ENCODE measurements around the gene CHGA.

Gene CHGA

DNA sequence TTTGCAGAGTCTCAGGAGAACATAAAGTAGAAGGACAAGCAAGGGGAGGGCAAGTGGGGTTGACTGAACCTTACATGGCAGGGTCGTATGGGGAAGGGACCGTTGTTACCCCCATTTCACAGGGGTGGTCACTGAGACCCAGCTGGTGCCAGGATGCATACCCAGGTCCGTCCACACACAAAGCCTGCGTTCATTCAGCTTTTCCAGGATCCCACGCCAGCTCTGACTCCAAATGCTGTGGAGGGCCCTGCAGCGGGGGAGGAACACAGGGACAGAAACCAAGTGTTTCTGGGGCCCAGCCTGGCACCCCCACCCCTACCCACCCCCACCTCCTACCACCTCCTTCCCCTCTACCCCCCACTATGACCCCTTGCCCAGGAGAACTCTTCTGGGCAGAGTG is 16.5 kb upstream of the CHGA start:
- DNase-seq = no peak

DNA sequence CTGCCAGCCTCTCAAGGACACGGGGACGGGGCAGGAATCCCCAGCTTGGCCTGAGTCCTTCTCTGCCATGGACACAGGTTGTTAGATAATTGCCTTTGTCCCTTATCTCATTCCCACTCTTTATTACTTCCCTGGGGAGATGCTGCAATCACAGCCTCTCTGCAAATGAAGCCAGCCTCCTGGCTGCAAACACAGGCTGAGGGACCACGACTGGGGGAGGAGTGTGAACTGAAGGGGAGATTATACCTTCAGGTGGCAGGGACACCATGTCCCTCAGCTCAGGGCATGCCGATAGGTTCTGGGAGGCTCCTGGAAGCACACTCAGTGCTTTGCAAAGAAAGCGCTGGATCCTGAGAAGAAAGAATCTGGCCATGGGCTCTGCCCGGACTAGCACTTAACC is 16.1 kb upstream of the CHGA start:
- DNase-seq = no peak

DNA sequence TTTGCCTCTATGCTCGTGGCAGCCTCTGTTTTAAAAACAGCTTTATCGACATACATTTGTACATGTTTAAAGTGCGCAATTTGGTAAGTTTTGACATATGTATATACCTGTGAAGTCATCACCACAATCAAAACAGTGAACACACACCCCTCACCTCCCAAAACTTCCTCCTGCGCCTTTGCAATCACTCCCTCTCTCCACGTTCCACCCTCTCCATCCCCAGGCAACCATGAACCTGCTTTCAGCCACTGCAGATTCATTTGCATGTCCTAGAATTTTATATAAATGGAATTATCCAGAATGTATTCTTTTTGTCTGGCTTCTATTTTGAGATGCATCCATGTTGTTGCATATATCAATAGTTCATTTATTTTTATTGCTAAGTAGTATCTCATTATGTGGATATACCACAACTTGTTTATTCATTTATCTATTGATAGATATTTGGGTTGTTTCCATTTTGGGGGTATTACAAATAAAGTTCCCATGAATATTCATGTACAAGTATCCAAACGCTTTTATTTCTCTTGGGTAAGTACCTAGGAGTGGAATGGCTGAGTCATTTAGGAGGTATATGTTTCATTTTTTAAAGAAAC is 15.5 kb upstream of the CHGA start:
- no peak for DNase-seq

DNA sequence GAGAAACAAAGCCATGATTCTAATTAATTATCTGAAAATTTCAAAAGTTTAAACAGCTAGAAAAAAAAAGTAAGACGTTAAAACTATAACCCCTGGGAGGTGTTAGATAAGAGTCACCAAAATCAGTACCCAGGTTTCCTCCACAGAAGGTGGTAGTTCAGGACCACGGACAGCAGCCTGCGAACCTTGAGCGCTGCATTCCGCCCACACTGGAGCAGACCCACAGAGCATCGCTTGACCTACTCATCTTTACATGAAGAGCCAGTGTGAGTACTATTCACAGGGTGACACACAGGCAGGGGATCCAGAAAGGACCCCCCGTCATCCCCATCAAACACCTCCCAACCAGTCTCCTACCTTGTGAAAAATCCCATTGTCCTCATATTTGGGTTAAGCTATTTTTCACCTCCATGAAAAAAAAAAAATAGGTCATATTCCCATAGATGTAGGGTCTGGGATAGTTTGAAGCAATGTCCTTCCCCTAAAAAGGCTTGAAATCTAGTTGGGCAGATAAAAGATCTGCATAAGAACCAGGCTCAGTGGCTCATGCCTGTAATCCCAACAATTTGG is 8.8 kb upstream of the CHGA start:
- DNase-seq = no peak

DNA sequence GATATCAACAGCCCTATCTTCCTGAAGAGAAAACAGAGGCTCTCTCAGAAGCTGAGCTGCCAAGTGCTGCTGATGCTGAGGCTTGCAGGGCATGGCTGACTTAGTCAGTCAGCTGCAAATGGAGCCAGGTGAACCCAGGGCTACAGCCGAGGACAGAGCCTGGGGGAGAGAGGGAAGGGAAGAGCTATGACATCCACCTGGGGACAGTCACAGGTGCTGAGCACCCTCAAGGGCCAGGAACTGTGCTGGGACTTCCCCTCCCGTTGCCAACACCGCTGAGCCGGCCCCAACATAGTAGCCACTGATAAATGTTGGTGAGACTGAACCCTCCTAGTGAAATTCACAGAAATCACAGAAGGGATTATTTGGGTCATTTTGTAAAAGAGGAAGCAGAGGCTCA is 6.7 kb upstream of the CHGA start:
- no peak for DNase-seq

DNA sequence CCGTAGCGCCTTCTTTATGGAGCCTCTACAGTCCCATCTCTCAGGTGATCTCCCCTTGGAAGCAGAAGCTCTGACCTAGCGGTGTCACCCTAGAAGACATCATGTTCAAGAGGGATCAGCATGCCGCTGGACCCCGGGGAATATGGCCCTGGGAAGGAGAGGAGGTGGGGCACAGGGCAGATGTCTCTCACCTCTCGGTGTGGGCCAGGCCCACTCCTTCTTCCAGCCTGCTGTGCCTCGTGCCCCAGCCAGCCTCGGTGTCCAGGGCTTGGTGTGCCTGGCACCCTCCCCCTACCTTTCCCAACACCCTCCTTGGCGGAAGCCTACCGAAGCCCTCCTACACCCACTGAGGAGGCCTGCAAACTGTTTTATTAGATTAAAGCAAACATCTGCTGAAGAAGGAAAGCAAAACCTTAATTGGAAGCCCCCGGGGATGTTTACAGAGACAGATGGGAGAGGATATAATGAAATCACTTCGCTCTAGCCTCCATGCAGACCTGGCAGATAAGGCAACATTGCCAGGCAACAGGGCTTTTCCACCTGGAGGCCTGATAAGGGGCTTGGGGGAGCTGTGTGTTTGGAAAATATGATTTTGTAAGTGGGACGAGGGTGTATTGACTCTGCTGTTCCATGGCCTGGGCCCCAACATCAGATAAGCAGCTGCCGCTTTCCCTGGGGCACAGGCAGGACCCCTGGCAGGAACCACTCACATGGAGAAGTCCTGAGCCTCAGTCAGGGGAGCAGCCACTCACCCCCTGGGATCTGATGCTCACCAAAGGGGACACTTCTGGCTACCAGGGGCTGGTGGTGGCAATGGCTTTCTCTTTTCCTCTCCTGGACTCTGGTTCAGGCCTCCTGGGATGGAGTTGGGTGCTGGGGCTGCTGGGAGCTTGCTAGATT is 5.7 kb upstream of the CHGA start:
- no peak for DNase-seq

DNA sequence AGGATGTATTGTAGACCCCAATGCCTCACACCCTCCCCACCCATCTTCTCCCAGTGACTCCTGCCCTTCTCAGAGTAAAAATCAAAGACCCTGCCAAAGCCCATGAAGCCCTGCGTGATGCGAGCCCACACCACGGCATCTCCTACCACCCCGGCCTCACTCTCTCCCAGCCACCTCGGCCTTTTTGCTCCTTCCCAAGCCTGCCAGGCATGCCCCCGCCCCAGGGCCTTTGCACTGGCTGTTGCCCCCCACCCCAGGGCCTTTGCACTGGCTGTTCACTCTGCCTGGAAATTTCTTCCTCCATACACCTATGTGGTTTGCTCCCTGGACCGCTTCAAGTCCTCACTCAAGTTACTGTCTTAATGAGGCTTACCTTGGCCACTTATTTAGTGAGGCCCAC is 5.0 kb upstream of the CHGA start:
- no peak for DNase-seq

DNA sequence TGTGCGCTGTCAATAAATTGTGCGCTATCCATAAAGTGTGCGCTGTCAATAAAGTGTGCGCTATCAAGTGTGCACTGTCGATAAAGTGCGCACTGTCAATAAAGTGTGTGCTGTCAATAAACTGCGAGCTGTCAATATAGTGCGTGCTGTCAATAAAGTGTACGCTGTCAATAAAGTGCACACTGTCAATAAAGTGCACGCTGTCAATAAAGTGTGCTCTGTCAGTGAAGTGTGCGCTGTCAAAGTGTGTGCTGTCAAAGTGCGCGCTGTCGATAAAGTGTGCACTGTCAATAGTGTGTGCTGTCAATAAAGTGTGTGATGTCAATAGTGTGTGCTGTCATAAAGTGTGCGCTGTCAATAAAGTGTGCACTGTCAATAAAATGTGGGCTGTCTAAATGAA is 2.9 kb upstream of the CHGA start:
- DNase-seq = no peak

DNA sequence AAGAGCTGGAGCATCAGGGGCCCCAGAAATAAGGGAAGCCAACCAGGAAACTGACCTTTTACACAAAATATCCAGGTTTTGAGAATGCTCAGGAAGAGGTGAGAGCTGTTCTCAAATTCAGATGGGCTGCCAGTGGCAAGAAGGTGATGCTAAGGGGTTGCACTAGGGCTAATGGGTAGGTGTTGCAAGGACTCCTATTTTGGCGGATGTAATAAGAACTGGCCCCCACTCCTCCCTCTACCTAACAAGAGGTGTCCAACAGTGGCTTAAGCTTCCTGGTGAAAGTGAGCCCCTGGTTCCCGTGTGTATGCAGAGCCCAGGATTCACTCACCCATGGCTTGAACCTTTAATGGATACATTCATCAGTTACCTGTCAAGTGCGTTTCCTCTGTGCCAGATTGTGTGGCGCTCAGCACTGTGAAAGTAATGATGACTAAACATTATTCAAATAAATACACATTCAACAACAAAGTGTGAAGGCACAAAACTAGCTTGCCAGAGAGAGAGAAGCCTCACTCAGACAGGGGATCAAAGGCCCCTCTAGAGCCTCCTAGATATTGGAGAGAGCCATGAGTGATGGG is 705 bp upstream of the CHGA start:
- DNase-seq = no peak

DNA sequence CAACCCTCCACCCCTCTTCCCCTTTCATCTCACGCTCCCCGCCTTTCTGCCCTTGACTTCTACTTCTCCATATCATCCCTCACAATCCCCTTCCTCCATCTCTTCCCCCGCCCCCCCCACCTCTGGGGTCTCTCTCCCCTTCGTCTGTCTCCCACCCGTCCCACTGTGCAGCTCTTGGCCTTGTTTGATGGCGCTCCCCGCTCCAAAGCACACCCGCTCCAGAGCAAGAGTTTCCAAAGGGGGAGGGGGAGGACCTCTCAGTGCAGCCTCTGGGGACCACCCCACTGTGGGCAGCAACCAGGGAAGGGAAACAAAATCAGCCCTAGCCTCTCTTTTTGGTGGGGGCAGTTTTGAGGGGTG is 774 bp downstream of the CHGA start:
- no peak for DNase-seq

DNA sequence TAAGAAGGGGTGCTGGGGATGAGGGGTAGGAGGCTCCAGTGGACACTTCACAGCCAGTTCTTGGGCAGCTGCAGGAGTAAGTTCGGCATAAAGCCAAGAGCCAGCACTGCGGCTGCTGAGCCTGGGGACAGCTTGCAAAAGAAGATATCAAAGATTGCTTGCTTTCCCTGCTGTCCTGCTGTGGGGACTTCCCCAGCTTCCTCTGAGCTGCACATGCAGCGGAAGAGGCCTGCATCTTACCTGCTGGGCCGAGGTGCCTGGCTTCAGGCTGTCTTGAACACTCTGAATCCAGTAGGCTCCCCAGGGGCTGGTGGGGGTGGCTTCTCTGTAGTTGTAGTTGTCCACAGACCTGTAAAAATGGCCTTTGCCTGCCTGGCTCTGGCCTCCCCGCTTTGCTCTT is 1.3 kb downstream of the CHGA start:
- DNase-seq = no peak

DNA sequence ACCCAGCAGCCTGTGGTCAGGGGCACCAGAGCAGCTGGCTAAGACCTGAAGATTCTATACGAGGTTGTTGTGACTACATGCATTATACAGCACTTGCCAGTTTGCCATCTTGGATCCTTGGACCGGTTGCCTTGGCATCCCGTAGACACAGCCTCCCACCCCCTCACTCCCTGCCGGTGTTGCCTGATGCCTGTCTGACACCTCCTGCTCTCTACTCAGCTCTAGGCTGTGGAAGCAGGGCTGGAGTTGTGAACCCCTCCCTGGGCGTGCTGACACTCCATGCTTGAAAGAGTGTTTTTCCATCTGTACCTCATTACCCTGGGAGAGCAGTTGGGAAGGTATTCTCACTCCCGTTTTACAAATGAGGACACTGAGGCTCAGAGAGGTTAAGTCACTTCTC is 2.5 kb downstream of the CHGA start:
- DNase-seq = no peak

DNA sequence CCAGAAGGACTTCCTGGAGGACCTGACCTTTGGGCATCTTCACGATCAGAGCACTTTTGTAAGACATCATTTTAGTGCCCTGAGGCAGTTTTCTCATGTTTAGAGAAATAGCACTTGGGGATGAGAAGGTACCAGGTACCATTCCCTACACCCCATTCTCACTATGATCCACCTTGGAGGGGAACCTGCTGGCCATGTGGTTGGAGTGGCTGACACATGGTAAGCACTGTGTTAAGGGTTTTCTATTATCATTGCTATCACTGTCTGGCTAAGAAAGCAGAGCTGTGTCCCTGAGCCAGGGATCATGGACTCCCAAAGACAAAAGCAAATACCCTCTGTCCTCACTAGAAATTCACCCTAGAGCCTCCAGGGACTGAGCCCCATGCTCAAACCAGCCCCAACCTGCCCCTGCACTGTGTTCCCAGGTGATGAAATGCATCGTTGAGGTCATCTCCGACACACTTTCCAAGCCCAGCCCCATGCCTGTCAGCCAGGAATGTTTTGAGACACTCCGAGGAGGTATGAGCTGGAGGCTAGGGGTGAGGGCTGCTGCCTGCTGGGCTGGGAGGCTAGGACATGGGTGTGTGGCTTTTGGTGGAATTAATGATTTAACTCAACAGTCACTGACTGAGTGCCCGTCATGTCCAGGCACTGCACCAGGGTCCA is 3.4 kb downstream of the CHGA start:
- DNase-seq = no peak

DNA sequence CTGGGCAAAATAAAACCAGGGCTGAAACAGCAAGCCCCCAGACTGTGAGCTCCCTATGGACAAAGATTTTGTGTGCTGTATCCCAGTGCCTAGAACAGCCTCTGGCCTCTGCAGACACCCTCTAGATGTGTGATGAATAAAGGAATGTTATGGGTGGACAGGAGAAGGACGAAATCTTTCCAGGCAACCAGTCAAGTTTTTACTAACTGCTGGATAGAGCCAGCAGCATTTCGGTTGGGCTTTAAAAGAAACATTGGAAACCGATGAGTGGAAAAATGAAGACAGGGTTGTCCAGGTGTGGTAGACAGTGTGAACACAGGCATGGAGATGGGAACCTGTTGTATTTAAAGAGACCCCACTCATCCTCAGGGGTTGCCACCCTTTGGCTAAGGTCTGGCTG is 4.0 kb downstream of the CHGA start:
- no peak for DNase-seq

DNA sequence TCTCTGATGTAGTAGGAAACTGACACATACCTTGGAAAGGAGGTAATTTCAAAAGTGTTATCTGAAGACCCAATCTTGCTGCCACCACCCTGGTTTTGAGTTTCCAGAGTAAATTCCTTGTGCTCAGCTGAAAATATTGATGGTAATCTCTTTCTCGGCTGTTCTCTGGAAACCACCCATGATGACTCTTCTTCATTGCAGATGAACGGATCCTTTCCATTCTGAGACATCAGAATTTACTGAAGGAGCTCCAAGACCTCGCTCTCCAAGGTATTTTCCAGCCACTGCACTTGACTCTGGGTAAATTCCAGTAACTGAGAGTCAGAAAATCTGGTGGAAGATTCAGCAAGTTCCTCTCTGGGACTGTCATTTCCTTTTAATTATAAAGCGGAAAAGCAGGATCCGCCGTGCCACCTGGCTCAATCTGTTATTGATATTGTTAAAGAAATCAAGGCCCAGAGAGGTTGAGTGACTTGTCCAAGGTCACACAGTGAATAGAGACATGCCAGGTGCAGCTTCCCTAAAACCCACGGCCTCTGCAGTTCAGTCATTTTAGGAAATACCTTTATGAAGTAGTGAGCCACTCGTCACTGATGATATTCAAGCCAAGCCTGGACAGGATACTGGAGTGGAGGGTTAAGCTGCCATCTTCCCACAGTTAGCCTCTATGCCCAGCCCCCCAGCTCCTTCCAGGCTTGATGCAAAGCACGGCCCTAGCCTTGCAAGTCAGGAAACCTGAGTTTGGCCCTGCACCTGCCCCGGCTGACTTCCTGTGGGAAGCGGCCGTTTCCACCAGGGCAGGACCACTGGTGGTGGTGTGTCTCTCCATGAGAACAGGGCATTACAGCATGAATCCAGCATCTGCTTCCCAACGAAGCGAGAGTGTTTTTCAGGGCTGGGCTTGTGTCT is 4.7 kb downstream of the CHGA start:
- no peak for DNase-seq

DNA sequence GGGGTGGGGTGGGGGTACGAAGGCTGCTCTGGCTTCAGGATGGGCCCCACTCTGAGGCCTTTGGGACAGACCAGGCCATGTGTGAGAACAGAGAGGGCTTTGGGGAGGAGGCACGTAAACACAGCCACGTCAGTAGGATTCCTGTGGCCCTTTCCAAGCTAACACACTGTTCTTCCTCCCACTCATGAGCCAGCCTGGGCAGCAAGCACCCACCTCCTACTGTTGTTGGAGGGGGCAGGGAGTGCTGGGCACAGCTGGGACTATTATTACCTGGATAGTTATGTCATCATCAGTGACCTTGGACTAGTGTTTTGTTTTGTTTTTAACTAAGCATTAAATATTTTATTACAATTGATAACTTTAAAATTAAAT is 5.3 kb downstream of the CHGA start:
- DNase-seq = no peak

DNA sequence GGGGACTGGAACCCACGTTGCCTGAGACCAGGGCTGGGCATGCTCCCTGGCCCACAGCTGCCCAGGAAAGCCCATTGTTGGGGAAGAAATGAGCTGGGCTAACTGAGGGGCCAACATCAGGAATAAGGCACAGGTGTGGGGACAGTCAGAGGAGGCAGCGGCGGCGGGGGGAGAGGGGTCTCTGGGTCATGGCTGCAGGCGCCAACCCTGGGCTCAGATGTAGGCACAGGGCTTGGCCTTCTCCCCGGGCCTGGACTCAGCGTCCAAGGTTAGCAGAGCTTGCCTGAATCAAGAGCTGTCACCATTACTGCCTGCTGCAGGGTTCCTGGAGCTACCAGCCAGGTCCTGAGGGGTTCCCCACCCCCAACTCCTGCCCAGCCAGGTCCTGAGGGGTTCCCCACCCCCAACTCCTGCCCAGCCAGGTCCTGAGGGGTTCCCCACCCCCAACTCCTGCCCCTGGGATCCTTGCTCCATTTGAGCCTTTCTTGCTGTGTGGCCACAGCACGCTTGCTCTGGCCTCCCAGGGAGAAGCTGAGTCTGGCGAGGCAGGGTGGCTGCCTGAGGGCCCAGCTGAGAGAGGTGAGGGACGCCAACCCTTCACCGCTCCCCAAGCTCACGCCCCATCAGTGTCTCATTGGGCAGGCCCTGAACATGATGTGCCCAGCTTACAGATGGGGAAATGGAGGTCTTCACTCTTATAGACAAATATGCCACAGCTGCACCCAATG is 6.2 kb downstream of the CHGA start:
- DNase-seq = no peak

DNA sequence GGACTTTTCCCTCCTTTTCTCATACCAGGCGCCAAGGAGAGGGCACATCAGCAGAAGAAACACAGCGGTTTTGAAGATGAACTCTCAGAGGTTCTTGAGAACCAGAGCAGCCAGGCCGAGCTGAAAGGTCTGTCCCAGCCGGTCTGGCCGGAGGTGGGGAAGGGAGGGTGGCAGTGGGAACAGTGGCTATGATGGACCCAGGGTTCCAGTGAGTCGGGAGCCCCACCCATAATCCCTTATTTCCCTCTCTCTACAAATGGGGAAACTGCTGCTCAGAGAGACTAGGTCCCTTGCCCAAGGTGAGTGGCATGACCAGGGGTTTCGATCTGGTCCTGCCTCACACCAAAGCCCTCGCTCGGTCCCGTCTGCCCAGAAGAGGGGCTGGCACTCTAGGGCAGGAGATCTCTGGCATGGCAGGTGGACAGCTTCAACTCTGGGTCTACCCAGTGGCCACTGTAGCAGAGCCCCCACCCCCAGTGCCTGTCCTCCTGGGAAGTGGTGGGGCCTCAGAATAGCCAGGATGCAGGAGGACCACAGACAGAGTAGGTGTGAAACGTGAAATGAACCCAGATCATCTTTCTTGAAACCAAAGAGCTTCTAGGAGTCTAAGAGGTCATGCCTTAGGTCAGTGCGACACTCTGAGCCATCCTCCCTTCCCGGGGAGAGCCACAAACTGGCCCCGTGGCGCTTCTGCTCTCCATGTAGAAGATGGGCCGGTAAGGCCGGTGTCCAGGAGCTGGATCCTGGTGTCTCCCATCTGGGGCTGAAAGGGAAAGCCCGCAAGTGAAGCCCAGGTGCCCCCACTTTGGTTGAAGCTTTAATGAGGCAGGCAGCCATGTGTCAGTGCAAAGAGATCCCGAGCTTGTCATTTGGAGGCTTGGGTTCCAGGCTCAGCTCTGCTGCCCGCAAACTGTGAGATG is 7.0 kb downstream of the CHGA start:
- no peak for DNase-seq

DNA sequence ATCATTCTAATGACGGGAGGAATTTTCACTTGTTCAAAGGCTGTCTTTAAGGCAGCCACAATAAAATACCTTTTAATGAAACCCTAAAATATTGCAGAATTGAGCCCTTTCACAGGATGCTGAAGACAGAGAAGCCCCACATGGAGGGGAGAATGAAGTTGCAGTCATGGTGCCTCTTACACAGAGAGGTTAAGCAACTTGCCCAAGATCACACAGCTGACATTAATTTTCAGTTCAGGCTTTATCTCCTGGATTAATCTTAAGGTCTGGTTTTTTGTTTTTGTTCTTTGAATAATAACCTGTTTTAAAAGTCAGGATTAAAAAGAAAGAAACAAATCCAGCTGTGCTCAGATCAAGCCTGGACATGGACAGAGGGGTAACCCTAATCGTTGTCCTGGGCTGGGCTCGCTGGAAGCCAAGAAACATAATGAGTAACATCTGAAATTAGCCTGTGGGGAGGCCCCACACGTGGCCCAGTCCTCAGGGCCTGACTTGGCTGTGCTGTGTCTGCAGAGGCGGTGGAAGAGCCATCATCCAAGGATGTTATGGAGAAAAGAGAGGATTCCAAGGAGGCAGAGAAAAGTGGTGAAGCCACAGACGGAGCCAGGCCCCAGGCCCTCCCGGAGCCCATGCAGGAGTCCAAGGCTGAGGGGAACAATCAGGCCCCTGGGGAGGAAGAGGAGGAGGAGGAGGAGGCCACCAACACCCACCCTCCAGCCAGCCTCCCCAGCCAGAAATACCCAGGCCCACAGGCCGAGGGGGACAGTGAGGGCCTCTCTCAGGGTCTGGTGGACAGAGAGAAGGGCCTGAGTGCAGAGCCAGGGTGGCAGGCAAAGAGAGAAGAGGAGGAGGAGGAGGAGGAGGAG is 8.0 kb downstream of the CHGA start:
- DNase-seq = no peak

Measured in activated T-cell treated with anti-CD3 and anti-CD28 coated beads for 4 hours (primary cell).